ENCODE measurements around the gene SRSF9.

GRCh38 chr12:120412421-120412820 is 57.1 kb downstream of the SRSF9 start:
- TF ChIP-seq, protein P1, sequence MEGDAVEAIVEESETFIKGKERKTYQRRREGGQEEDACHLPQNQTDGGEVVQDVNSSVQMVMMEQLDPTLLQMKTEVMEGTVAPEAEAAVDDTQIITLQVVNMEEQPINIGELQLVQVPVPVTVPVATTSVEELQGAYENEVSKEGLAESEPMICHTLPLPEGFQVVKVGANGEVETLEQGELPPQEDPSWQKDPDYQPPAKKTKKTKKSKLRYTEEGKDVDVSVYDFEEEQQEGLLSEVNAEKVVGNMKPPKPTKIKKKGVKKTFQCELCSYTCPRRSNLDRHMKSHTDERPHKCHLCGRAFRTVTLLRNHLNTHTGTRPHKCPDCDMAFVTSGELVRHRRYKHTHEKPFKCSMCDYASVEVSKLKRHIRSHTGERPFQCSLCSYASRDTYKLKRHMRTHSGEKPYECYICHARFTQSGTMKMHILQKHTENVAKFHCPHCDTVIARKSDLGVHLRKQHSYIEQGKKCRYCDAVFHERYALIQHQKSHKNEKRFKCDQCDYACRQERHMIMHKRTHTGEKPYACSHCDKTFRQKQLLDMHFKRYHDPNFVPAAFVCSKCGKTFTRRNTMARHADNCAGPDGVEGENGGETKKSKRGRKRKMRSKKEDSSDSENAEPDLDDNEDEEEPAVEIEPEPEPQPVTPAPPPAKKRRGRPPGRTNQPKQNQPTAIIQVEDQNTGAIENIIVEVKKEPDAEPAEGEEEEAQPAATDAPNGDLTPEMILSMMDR (IDR thresholded peaks at IDR 0.05; ENCODE audit: low read length), result no peak
- TF ChIP-seq EZH2 (optimal IDR thresholded peaks at IDR 0.05; ENCODE audit: low read depth, low read length), result no peak
